ENCODE data around the gene WWTR1.

Gene WWTR1

GRCh38 chr3:149527531-149528339 is 130.1 kb downstream of the WWTR1 start:
- no peak for DNase-seq

GRCh38 chr3:149523512-149524299 is 134.1 kb downstream of the WWTR1 start:
- no peak for DNase-seq

GRCh38 chr3:149519912-149520311 is 137.9 kb downstream of the WWTR1 start:
- DNase-seq, result no peak

GRCh38 chr3:149516920-149517319 is 140.9 kb downstream of the WWTR1 start:
- no peak for DNase-seq

GRCh38 chr3:149515249-149515648 is 142.6 kb downstream of the WWTR1 start:
- DNase-seq, result no peak

GRCh38 chr3:149514471-149514870 is 143.4 kb downstream of the WWTR1 start:
- no peak for DNase-seq

GRCh38 chr3:149512073-149512782 is 145.6 kb downstream of the WWTR1 start:
- peak; percentile 35 for DNase-seq

- DNase-seq, result peak; percentile 38
Observed at GRCh38 chr3:149511040-149511626, 146.7 kb downstream of the WWTR1 start.

GRCh38 chr3:149510480-149510879 is 147.3 kb downstream of the WWTR1 start:
- DNase-seq, result no peak

- no peak for DNase-seq
Observed at GRCh38 chr3:149509526-149509925, 148.3 kb downstream of the WWTR1 start.

GRCh38 chr3:149507491-149508324 is 150.1 kb downstream of the WWTR1 start:
- DNase-seq, result no peak

- no peak for DNase-seq
Observed at GRCh38 chr3:149506965-149507364, 150.9 kb downstream of the WWTR1 start.

GRCh38 chr3:149506540-149506939 is 151.3 kb downstream of the WWTR1 start:
- DNase-seq, result no peak

GRCh38 chr3:149502438-149502837 is 155.4 kb downstream of the WWTR1 start:
- DNase-seq, result no peak

GRCh38 chr3:149501524-149501923 is 156.3 kb downstream of the WWTR1 start:
- DNase-seq, result no peak

- no peak for DNase-seq
Observed at GRCh38 chr3:149497966-149498670, 159.7 kb downstream of the WWTR1 start.

- DNase-seq, result no peak
Observed at GRCh38 chr3:149496891-149497290, 160.9 kb downstream of the WWTR1 start.

GRCh38 chr3:149495581-149496125 is 162.2 kb downstream of the WWTR1 start:
- no peak for DNase-seq

- no peak for DNase-seq
Observed at GRCh38 chr3:149494759-149495580, 162.9 kb downstream of the WWTR1 start.

Data from DMS79 treated with DMSO at 0.1 percent for 48 hours (cell line).